Right hindlimb (tissue), 1 donor: ENCODE data around the gene GRID1.

Experiments used
- DNase-seq: peaks from one replicate; pipeline ENCODE4 v3.0.0-alpha.2; 2018

Gene GRID1

GRCh38 chr10:86336341-86336740 is 30.3 kb downstream of the GRID1 start:
- no peak for DNase-seq

GRCh38 chr10:86335831-86336230 is 30.8 kb downstream of the GRID1 start:
- no peak for DNase-seq

GRCh38 chr10:86335257-86335656 is 31.3 kb downstream of the GRID1 start:
- DNase-seq: no peak

GRCh38 chr10:86334488-86335085 is 32.0 kb downstream of the GRID1 start:
- no peak for DNase-seq

- DNase-seq: no peak
Measured at GRCh38 chr10:86333826-86334487, 32.6 kb downstream of the GRID1 start.

GRCh38 chr10:86331861-86332260 is 34.7 kb downstream of the GRID1 start:
- DNase-seq: no peak

- DNase-seq: no peak
Measured at GRCh38 chr10:86330778-86331763, 35.5 kb downstream of the GRID1 start.

- DNase-seq: no peak
Measured at GRCh38 chr10:86329896-86330680, 36.5 kb downstream of the GRID1 start.

- DNase-seq: no peak
Measured at GRCh38 chr10:86329093-86329710, 37.4 kb downstream of the GRID1 start.

- no peak for DNase-seq
Measured at GRCh38 chr10:86327954-86328725, 38.5 kb downstream of the GRID1 start.

GRCh38 chr10:86325158-86325557 is 41.4 kb downstream of the GRID1 start:
- DNase-seq: no peak

- no peak for DNase-seq
Measured at GRCh38 chr10:86321568-86321967, 45.0 kb downstream of the GRID1 start.

- DNase-seq: no peak
Measured at GRCh38 chr10:86319676-86320075, 46.9 kb downstream of the GRID1 start.

- DNase-seq: no peak
Measured at GRCh38 chr10:86317949-86318725, 48.5 kb downstream of the GRID1 start.

GRCh38 chr10:86316990-86317389 is 49.6 kb downstream of the GRID1 start:
- DNase-seq: no peak

- DNase-seq: no peak
Measured at GRCh38 chr10:86316274-86316835, 50.2 kb downstream of the GRID1 start.

GRCh38 chr10:86315549-86315942 is 51.0 kb downstream of the GRID1 start:
- no peak for DNase-seq

GRCh38 chr10:86314616-86315548 is 51.7 kb downstream of the GRID1 start:
- no peak for DNase-seq

GRCh38 chr10:86313621-86314041 is 53.0 kb downstream of the GRID1 start:
- DNase-seq: no peak
